DOHH2 (cell line): ENCODE data around the gene GSTO1.
"Not testable (repeated sequence)": the region's sequence is repeated elsewhere in the genome, so short reads cannot be mapped to it uniquely, and the experiment has no call there.

Experiments used
- H3F3A ChIP-seq: fragments of 200-600 bp; sonication (generic), shearing (Covaris generic); 2 replicates; pipeline ENCODE4 v1.6.0; 2016; ENCODE audit warnings: antibody characterized with exemption, mild to moderate bottlenecking; ENCODE audit not compliant: control insufficient read depth, insufficient read depth
- H3K27ac ChIP-seq: fragments of 200-600 bp; sonication (generic); 2 replicates; pipeline ENCODE4 v1.5.1; 2014; ENCODE audit warnings: low read depth, mild to moderate bottlenecking, low read length, moderate library complexity
- H3K27me3 ChIP-seq: fragments of 200-600 bp; sonication (generic); 2 replicates; pipeline ENCODE4 v1.6.1; 2014; ENCODE audit warnings: mild to moderate bottlenecking, low read length, mixed read lengths; ENCODE audit not compliant: control insufficient read depth
- H3K36me3 ChIP-seq: fragments of 200-600 bp; sonication (generic); 2 replicates; pipeline ENCODE4 v1.6.1; 2014; ENCODE audit warnings: mild to moderate bottlenecking, low read length, moderate library complexity, mixed read lengths; ENCODE audit not compliant: control insufficient read depth
- H3K4me1 ChIP-seq: fragments of 200-600 bp; sonication (generic); 2 replicates; pipeline ENCODE4 v1.6.1; 2014; ENCODE audit warnings: mild to moderate bottlenecking, low read length, mixed read lengths; ENCODE audit not compliant: control insufficient read depth
- H3K4me2 ChIP-seq: fragments of 200-600 bp; sonication (generic); 2 replicates; pipeline ENCODE4 v1.6.0; 2014; ENCODE audit warnings: mild to moderate bottlenecking, low read length, moderate library complexity
- H3K4me3 ChIP-seq: fragments of 200-600 bp; sonication (generic); 2 replicates; pipeline ENCODE4 v1.5.1; 2014; ENCODE audit warnings: mild to moderate bottlenecking, low read length, mixed read lengths
- H3K79me2 ChIP-seq: fragments of 200-600 bp; sonication (generic); 2 replicates; pipeline ENCODE4 v1.6.1; 2014; ENCODE audit warnings: mild to moderate bottlenecking, low read length, mixed read lengths; ENCODE audit not compliant: control insufficient read depth
- H3K9me2 ChIP-seq: fragments of 200-600 bp; sonication (generic); replicated peaks from 2 replicates; pipeline ENCODE4 v1.6.1; 2014; ENCODE audit warnings: mild to moderate bottlenecking, low read length, mixed read lengths; ENCODE audit not compliant: control insufficient read depth
- H3K9me3 ChIP-seq: fragments of 200-600 bp; sonication (generic); 2 replicates; pipeline ENCODE4 v1.6.1; 2014; ENCODE audit warnings: antibody characterized with exemption, low read length, mixed read lengths; ENCODE audit not compliant: control insufficient read depth, insufficient read depth
- H4K20me1 ChIP-seq: fragments of 200-600 bp; sonication (generic); 2 replicates; pipeline ENCODE4 v1.6.0; 2014; ENCODE audit warnings: low read depth, mild to moderate bottlenecking, antibody characterized with exemption, low read length, moderate library complexity; ENCODE audit not compliant: control insufficient read depth, insufficient read depth
- CTCF ChIP-seq: fragments of 200-600 bp; sonication (generic); IDR thresholded peaks from one replicate; pipeline ENCODE4 v1.5.1; 2014; ENCODE audit warnings: antibody characterized with exemption, mild to moderate bottlenecking, low read depth, low read length; ENCODE audit not compliant: poor library complexity, severe bottlenecking
- EZH2phosphoT487 ChIP-seq: fragments of 200-600 bp; sonication (generic); IDR thresholded peaks from 2 replicates; pipeline ENCODE4 v1.6.1; 2017; ENCODE audit warnings: borderline replicate concordance, mild to moderate bottlenecking, antibody characterized with exemption, low read length, moderate library complexity, mixed read lengths

The GSTO1 gene

DNA sequence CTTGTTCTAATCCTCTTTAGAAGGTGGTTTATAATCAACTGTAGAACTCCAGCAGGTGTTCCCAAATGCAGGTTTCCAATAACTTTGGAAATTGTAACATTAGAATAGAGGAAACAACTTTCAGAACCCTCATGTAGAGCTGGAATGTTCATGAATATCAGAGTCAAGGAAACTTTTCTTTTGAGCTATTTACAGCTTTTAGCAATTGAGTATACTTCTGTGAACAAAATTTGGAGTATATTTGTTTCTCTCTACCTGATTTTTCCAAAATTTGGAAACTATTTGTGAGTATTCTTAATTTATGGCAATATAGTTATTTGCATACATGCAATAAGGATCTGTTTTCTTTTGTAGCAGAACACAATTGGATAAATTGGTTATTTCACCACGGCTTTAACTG, 19.8 kb upstream of the GSTO1 start:
- Histone ChIP-seq H3K79me2 (no peaks in the 10 kb centered on the region), H3K27me3 (peaks cover 24% of the 10 kb centered on the region), H3K36me3 (no peaks in the 10 kb centered on the region), H3K9me3 (peaks cover 7% of the 10 kb centered on the region), H3K4me3 (no peak overlapping the region), H3K9me2 (no peaks in the 10 kb centered on the region), H3K27ac (no peak overlapping the region), H4K20me1 (no peaks in the 10 kb centered on the region), H3K4me1 (peaks cover 9% of the 10 kb centered on the region), H3F3A (no peaks in the 10 kb centered on the region), H3K4me2 (no peak overlapping the region)
- no peak for TF ChIP-seq EZH2phosphoT487
- TF ChIP-seq CTCF, result no peak

DNA sequence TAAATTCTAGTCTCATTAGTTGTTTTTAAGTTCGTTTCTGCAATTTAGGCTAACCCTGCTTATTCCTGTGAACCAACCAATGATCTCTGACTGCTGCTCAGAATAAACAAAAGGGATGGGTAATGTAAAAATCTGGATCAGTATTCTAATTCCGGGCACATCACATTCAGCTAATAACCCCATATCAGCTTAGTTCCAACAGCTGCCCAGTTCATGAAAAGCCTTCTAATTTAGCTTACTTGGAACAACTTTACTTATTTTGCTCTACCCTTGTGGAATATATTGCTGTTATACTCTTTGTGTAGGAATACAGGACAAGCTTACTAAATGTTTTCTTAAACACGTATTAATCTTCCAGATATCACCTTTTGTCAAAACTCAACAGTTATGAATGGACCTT, 18.9 kb upstream of the GSTO1 start:
- no peaks in the 10 kb centered on the region for H3K79me2 ChIP-seq
- H4K20me1 ChIP-seq, result no peaks in the 10 kb centered on the region
- H3K36me3 ChIP-seq, result no peaks in the 10 kb centered on the region
- H3K9me3 ChIP-seq, result peaks cover 7% of the 10 kb centered on the region
- no peak overlapping the region for H3K27ac ChIP-seq
- H3K4me2 ChIP-seq, result no peak overlapping the region
- no peaks in the 10 kb centered on the region for H3F3A ChIP-seq
- TF ChIP-seq EZH2phosphoT487 (no peak), CTCF (no peak)
- H3K27me3 ChIP-seq, result peaks cover 32% of the 10 kb centered on the region
- H3K4me1 ChIP-seq, result peaks cover 9% of the 10 kb centered on the region
- H3K4me3 ChIP-seq, result no peak overlapping the region
- H3K9me2 ChIP-seq, result no peaks in the 10 kb centered on the region

DNA sequence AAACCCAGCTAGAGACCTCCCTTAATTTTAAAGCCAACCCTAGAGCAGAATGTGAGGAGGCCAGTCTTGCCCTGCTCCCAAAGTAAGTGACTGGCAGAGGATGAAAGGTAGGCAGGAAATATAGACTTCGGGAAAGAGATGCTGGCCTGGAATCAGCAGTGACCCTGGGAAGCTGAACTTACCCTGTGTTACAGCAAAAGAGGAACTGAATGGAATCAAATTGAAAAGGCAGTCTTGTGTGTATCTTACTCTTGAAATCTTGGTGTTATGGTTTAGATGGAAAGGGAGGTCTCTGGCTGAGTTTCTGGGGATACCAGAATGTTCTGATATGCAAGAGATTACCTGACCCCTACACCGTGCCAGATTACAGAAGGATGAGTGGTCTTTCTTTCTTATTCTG, 14.6 kb upstream of the GSTO1 start:
- no peaks in the 10 kb centered on the region for H3K79me2 ChIP-seq
- no peaks in the 10 kb centered on the region for H4K20me1 ChIP-seq
- H3K4me1 ChIP-seq, result no peaks in the 10 kb centered on the region
- H3K36me3 ChIP-seq, result no peaks in the 10 kb centered on the region
- H3K4me3 ChIP-seq, result no peak overlapping the region
- no peaks in the 10 kb centered on the region for H3K9me2 ChIP-seq
- H3K4me2 ChIP-seq, result no peak overlapping the region
- no peak for TF ChIP-seq EZH2phosphoT487
- no peak for TF ChIP-seq CTCF
- H3K9me3 ChIP-seq, result peaks cover 4% of the 10 kb centered on the region
- peaks cover 22% of the 10 kb centered on the region for H3K27me3 ChIP-seq
- H3F3A ChIP-seq, result no peaks in the 10 kb centered on the region
- H3K27ac ChIP-seq, result no peak overlapping the region

DNA sequence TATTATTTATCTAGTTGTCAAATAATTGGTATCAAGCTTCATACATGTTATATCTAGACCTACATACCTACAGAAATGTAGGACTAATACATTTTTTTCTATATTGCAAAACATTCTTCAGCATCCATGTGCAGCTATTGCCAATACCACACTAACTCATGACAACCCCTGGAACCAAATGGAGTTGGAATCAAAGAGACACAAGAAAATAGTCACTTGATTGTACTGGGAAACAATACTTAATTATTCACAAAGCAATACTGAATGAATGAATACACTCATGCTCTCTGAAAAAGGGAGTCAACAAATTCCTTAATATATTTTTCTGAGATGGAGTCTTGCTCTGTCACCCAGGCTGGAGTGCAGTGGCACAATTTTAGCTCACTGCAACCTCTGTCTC, 12.1 kb upstream of the GSTO1 start:
- H3K79me2 ChIP-seq, result no peaks in the 10 kb centered on the region
- no peak overlapping the region for H3K4me3 ChIP-seq
- TF ChIP-seq CTCF (no peak), EZH2phosphoT487 (no peak)
- H3F3A ChIP-seq, result no peaks in the 10 kb centered on the region
- H4K20me1 ChIP-seq, result no peaks in the 10 kb centered on the region
- H3K36me3 ChIP-seq, result no peaks in the 10 kb centered on the region
- H3K27ac ChIP-seq, result no peak overlapping the region
- peaks cover 17% of the 10 kb centered on the region for H3K27me3 ChIP-seq
- peaks cover 17% of the 10 kb centered on the region for H3K9me3 ChIP-seq
- no peak overlapping the region for H3K4me2 ChIP-seq
- no peaks in the 10 kb centered on the region for H3K4me1 ChIP-seq
- H3K9me2 ChIP-seq, result no peaks in the 10 kb centered on the region

DNA sequence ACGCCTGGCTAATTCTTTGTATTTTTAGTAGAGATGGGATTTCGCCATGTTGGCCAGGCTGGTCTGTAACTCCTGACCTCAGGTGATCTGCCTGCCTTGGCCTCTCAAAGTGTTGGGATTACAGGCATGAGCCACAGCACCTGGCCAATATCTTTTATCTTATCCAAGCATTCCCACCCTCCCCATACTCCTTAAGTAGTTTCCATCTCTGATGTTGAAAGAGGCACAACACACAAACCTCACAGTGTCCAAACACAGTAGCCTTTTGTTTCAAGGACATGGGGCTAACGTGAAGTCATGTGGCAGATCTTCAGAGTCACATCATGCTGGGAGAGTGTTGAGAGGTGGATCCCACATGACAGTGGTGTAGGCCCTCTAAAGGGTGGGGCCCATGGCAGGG, 11.7 kb upstream of the GSTO1 start:
- Histone ChIP-seq H3K27me3 (peaks cover 17% of the 10 kb centered on the region), H3K9me3 (peaks cover 17% of the 10 kb centered on the region)
- not testable (repeated sequence) for H3K4me1 ChIP-seq, H3F3A ChIP-seq, H3K36me3 ChIP-seq, H3K79me2 ChIP-seq, H3K4me2 ChIP-seq, H3K27ac ChIP-seq, H3K4me3 ChIP-seq, H4K20me1 ChIP-seq, H3K9me2 ChIP-seq
